CD4-positive, alpha-beta T cell treated with Interleukin-15 for 4 hours (primary cell): Measurements from ENCODE around the gene SLC2A11.

ENCODE experiments used
- DNase-seq: peaks from one replicate; pipeline ENCODE4 v3.0.0-alpha.2; 2020; ENCODE audit warnings: low spot score

Gene SLC2A11

GRCh38 chr22:23832226-23833016 lies 25.3 kb upstream of the SLC2A11 start:
- DNase-seq: no peak

GRCh38 chr22:23833017-23833751 lies 24.5 kb upstream of the SLC2A11 start:
- no peak for DNase-seq

GRCh38 chr22:23833911-23834317 lies 23.8 kb upstream of the SLC2A11 start:
- DNase-seq: no peak

GRCh38 chr22:23834406-23834792 lies 23.3 kb upstream of the SLC2A11 start:
- DNase-seq: no peak

GRCh38 chr22:23834793-23835483 lies 22.7 kb upstream of the SLC2A11 start:
- no peak for DNase-seq

- no peak for DNase-seq
Observed at GRCh38 chr22:23835484-23836144, 22.1 kb upstream of the SLC2A11 start.

- no peak for DNase-seq
Observed at GRCh38 chr22:23836281-23836680, 21.4 kb upstream of the SLC2A11 start.

- DNase-seq: no peak
Observed at GRCh38 chr22:23836692-23837495, 20.8 kb upstream of the SLC2A11 start.

- no peak for DNase-seq
Observed at GRCh38 chr22:23837496-23837859, 20.2 kb upstream of the SLC2A11 start.

GRCh38 chr22:23837911-23838680 lies 19.6 kb upstream of the SLC2A11 start:
- no peak for DNase-seq

- peak; percentile 97 for DNase-seq
Observed at GRCh38 chr22:23838681-23839468, 18.8 kb upstream of the SLC2A11 start, which contains the start of gene DERL3. Gene DERL3, minus strand, starts transcription at chr22:23839006. Its CDS starts 19 bp downstream, at chr22:23838987.

- no peak for DNase-seq
Observed at GRCh38 chr22:23840026-23840425, 17.6 kb upstream of the SLC2A11 start.

GRCh38 chr22:23841292-23841691 lies 16.4 kb upstream of the SLC2A11 start:
- no peak for DNase-seq

GRCh38 chr22:23841736-23842445 lies 15.8 kb upstream of the SLC2A11 start:
- no peak for DNase-seq

GRCh38 chr22:23842599-23842998 lies 15.1 kb upstream of the SLC2A11 start:
- no peak for DNase-seq

- no peak for DNase-seq
Observed at GRCh38 chr22:23844739-23845202, 12.9 kb upstream of the SLC2A11 start.

- DNase-seq: no peak
Observed at GRCh38 chr22:23845265-23846080, 12.2 kb upstream of the SLC2A11 start.

GRCh38 chr22:23846081-23846469 lies 11.6 kb upstream of the SLC2A11 start:
- no peak for DNase-seq
